ENCODE data around the gene HCST.

DNA sequence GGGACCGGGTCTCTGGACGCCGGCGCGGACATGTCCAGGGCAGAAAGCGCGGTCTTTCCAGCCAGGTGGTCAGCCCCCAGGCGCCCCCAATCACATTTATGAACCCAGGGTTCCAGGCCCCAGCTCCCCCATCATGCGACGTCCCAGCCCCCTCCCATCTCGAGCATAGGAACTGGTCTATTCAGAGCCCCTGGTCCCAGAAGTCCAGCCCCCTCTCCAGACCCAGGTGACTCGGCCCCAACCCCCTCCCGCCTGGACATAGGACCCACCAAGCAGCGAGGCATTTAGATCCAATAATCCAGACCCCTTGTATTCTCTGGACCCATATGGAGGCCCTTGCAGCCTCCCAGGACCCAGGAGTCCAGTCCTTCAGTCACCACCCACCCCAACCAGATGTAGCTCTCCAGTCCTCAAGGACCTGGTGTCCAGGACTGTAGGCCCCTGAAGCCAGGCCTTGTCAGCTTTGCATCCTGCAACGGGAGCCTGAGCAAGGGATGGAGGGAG is 33.5 kb upstream of the HCST start:
- no peak for TF ChIP-seq POLR2A (IDR thresholded peaks at IDR 0.05)
- TF ChIP-seq, protein P1, sequence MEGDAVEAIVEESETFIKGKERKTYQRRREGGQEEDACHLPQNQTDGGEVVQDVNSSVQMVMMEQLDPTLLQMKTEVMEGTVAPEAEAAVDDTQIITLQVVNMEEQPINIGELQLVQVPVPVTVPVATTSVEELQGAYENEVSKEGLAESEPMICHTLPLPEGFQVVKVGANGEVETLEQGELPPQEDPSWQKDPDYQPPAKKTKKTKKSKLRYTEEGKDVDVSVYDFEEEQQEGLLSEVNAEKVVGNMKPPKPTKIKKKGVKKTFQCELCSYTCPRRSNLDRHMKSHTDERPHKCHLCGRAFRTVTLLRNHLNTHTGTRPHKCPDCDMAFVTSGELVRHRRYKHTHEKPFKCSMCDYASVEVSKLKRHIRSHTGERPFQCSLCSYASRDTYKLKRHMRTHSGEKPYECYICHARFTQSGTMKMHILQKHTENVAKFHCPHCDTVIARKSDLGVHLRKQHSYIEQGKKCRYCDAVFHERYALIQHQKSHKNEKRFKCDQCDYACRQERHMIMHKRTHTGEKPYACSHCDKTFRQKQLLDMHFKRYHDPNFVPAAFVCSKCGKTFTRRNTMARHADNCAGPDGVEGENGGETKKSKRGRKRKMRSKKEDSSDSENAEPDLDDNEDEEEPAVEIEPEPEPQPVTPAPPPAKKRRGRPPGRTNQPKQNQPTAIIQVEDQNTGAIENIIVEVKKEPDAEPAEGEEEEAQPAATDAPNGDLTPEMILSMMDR (IDR thresholded peaks at IDR 0.05) = no peak

Data from ovary (tissue), 3 donors.